CD8-positive, alpha-beta memory T cell (primary cell): Measurements from ENCODE around the gene ARID1B. TPM values are rescaled to one million over a fixed set of nuclear protein-coding genes. Genes with fewer than 3 reads are reported as not detected.
A peak's percentile ranks its signal among the peaks of the same experiment; 100 is the strongest.
"Not testable (repeated sequence)": the region's sequence is repeated elsewhere in the genome, so short reads cannot be mapped to it uniquely, and the experiment has no call there.

ENCODE experiments used
- CTCF ChIA-PET: fragments of 350-600 bp; sonication (Branson Sonifier 250); formaldehyde crosslinking; loops from one replicate; lab custom pipeline; 2021; ENCODE audit warnings: antibody characterized with exemption; lab: Charles Lee
- POLR2A ChIA-PET: fragments of 350-600 bp; sonication (Branson Sonifier 250); formaldehyde crosslinking; loops from one replicate; lab custom pipeline; 2021; ENCODE audit warnings: antibody characterized with exemption; lab: Charles Lee
- DNase-seq, 5 donors: peaks; one replicate each; pipeline versions ENCODE4 v3.0.0 to v3.0.0-alpha.2; 2020 to 2022; ENCODE audit warnings: mixed read lengths in 1 of 5
- H3K27ac ChIP-seq: one replicate; pipeline ENCODE4 v1.7.0; 2013; ENCODE audit warnings: low read depth, mild to moderate bottlenecking, low read length, moderate library complexity
- H3K27me3 ChIP-seq: 2 replicates; pipeline ENCODE4 v1.7.0; 2013; ENCODE audit warnings: low read length, mild to moderate bottlenecking; ENCODE audit not compliant: insufficient read depth, poor library complexity, severe bottlenecking
- H3K36me3 ChIP-seq: 2 replicates; pipeline ENCODE4 v1.7.0; 2013; ENCODE audit warnings: mild to moderate bottlenecking, low read length, moderate library complexity; ENCODE audit not compliant: insufficient read depth
- H3K4me1 ChIP-seq: 2 replicates; pipeline ENCODE4 v1.7.0; 2013; ENCODE audit warnings: mild to moderate bottlenecking, low read length, moderate library complexity; ENCODE audit not compliant: insufficient read depth
- H3K4me3 ChIP-seq: 2 replicates; pipeline ENCODE4 v1.7.0; 2013; ENCODE audit warnings: mild to moderate bottlenecking, low read length
- H3K9me3 ChIP-seq: 2 replicates; pipeline ENCODE4 v1.7.0; 2013; ENCODE audit warnings: mild to moderate bottlenecking, low read length
- H3K27ac Mint-ChIP-seq, 8 donors: one replicate each; pipeline ENCODE4 v1.8.0; 2020 to 2021; ENCODE audit warnings: mixed read lengths in 8 of 8, mild to moderate bottlenecking in 6 of 8, inconsistent platforms in 3 of 8, moderate library complexity in 3 of 8
- H3K27me3 Mint-ChIP-seq, 2 donors: one replicate each; pipeline ENCODE4 v1.8.0; 2020 to 2021; ENCODE audit warnings: mixed read lengths in 2 of 2, mild to moderate bottlenecking in 1 of 2, moderate library complexity in 1 of 2
- H3K36me3 Mint-ChIP-seq, 3 donors: one replicate each; pipeline ENCODE4 v1.8.0; 2020 to 2021; ENCODE audit warnings: mixed read lengths in 3 of 3, inconsistent platforms in 1 of 3, mild to moderate bottlenecking in 1 of 3
- H3K4me1 Mint-ChIP-seq, 3 donors: one replicate each; pipeline ENCODE4 v1.8.0; 2020 to 2021; ENCODE audit warnings: mixed read lengths in 3 of 3, inconsistent platforms in 1 of 3, mild to moderate bottlenecking in 1 of 3
- H3K4me3 Mint-ChIP-seq, 7 donors: one replicate each; pipeline ENCODE4 v1.8.0; 2020 to 2021; ENCODE audit warnings: mixed read lengths in 7 of 7, mild to moderate bottlenecking in 6 of 7, moderate library complexity in 4 of 7, inconsistent platforms in 2 of 7
- H3K9me3 Mint-ChIP-seq, 5 donors: one replicate each; pipeline ENCODE4 v1.8.0; 2020 to 2022; ENCODE audit warnings: mixed read lengths in 5 of 5, mild to moderate bottlenecking in 3 of 5, moderate library complexity in 2 of 5, inconsistent platforms in 1 of 5
- polyA plus RNA-seq: library from polyadenylated mRNA; unstranded; fragments of 300-500 nt; fragmentation: Illumina TruSeq; gene quantifications from one replicate; pipeline ENCODE4 v1.2.3, GENCODE V29; 2021
- total RNA-seq, 2 experiments: library from RNA; stranded (reverse); gene quantifications; one replicate each; pipeline ENCODE4 v1.2.3, GENCODE V29; 2021

ARID1B gene
- total and polyA plus RNA-seq, 3 experiments from 2014 or later: 19.1 to 57.9 (median 53.0) TPM

DNA sequence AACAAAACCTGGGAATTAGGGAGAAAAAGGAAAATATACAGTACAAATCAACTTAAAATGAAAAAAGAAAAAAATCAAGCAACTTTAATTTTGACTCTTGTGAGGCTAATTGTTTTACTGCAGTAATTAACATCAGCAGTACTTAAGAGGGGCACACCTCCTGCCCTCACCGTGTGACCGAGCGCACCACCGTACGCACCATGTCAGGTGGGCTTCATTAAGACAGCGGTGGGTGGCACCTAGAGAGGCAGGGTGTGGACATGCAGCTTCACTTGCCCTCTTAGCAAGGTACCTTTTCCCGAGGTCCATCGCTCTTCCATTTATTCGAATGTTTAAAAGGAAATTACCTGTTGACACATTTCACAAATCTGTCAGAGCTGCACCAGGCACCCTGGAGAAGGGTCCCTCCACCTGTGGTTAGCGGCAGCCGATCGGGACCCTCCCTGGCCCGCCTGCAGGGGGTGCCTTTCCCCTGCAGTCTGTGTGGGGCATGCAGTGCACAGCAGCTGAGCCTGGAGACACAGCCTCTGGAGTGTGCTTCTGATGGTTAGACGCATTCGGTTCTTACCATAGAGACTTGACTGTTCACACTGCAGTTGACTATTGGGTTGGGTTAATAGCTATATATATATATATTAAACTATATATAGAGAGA, 362.0 kb downstream of the ARID1B start:
- H3K36me3 Mint-ChIP-seq: peaks cover 5 to 57% (median 13%) of the 10 kb centered on the region in 3 donors
- H3K27me3 ChIP-seq: no peaks in the 10 kb centered on the region
- H3K4me1 Mint-ChIP-seq: peaks cover 11 to 29% (median 20%) of the 10 kb centered on the region in 3 donors
- peak overlapping the region in 2 of 8 donors; percentile 17 to 55 for H3K27ac Mint-ChIP-seq
- H3K9me3 ChIP-seq: no peaks in the 10 kb centered on the region
- H3K27ac ChIP-seq: no peak overlapping the region
- H3K4me1 ChIP-seq: no peaks in the 10 kb centered on the region
- ChIA-PET POLR2A (no interaction called here), CTCF (interaction anchor here (0.7 kb wide), 1 partner anchor 135 kb away, joined by 3 read pairs; no protein-coding TSS in a partner anchor)
- no peak overlapping the region for H3K4me3 ChIP-seq
- no peak overlapping the region for H3K4me3 Mint-ChIP-seq
- H3K27me3 Mint-ChIP-seq: peaks cover 0 to 3% of the 10 kb centered on the region in 2 donors
- no peaks in the 10 kb centered on the region for H3K9me3 Mint-ChIP-seq
- H3K36me3 ChIP-seq: peaks cover 3% of the 10 kb centered on the region
- no peak for DNase-seq

DNA sequence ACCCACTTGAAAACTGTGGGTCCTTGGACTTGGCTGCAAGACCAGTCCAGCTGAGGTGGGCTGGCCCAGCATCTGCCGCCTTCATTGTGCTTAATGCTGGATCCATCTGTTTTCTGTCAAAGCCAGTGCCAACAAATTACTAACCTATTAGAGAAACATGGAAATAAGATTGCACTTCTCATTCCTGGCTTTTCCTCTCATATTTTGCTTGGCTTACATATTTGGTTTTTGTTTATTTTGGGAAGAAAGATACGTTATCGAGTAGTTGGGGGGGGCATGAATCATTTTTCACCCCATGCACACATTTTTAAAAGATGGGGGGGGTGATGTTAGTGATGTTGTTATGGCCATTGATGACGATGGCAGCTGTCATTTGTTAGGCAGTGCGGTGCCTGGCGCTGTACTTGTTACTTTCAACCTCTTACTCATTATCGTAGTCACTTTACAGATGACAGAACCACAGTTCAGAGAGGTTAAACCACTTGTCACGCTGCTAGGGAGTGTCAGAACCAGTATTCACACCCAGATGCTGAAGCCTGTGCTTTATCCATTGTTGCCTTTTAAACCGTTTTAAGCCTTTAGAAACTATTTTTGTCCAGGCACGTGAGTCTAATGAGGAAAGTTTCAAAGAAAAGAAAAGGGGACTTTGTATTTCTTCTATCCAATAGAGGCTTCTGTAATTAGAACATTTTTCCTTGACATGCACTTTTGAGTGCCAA, 366.2 kb downstream of the ARID1B start:
- H3K4me3 ChIP-seq: no peak overlapping the region
- Mint-ChIP-seq H3K9me3 (no peaks in the 10 kb centered on the region), H3K4me1 (peaks cover 40 to 62% (median 51%) of the 10 kb centered on the region in 3 donors), H3K36me3 (peaks cover 5 to 53% (median 13%) of the 10 kb centered on the region in 3 donors), H3K27ac (peak overlapping the region in 7 of 8 donors; percentile 55 to 91 (median 83)), H3K4me3 (peak overlapping the region in 2 of 7 donors; percentile 28 to 39), H3K27me3 (no peaks in the 10 kb centered on the region)
- no peaks in the 10 kb centered on the region for H3K9me3 ChIP-seq
- no peak overlapping the region for H3K27ac ChIP-seq
- DNase-seq: peak in 4 of 5 donors; percentile 12 to 65 (median 51)
- no peaks in the 10 kb centered on the region for H3K36me3 ChIP-seq
- peaks cover 9% of the 10 kb centered on the region for H3K4me1 ChIP-seq
- CTCF ChIA-PET: no interaction called here
- no peaks in the 10 kb centered on the region for H3K27me3 ChIP-seq
- POLR2A ChIA-PET: no interaction called here

DNA sequence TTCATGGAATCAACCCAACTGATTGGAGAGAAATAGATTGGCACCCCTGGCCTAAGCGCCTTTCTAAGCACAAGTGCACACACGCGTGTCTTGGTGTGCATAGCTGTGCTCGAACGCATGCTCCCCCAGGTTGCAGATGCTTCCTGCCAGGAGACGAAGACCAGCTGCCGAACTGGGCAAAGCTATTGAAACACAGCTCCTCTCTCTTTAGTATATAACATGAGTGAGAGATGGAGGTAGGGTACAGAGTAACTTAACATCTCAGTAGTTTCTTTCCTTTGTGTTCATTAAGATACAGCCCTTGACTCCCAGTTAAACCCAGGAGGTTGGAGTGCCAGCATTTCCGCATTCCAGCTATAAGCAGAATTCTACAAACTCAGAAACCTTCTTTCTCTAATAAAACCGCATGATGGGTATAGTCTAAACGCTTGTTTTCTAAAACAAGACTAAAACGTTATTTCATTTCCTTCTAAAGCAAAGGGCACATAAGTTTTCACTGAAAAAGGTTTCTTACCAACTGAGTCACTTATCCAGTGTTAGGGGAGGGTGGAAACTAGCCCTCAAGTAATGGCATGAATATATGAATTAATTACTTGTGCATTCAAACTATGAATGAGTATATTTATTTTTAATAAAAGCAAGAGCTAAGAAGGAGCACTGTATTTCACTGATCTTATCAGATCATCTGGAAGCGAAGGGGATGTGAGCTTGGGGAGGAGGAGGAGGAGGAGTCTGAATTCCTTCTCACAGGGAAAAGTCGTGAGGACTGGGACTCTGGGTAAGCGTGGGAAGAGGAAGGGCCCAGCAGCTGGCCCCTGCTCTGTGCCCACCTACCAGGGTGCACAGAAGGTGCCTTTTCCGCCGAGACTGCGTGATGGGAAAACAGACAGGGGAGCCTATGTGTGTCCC, 367.0 kb downstream of the ARID1B start:
- Mint-ChIP-seq H3K27me3 (no peaks in the 10 kb centered on the region), H3K9me3 (no peaks in the 10 kb centered on the region), H3K27ac (peak overlapping the region in 6 of 8 donors; percentile 36 to 91 (median 78)), H3K36me3 (peaks cover 5 to 58% (median 16%) of the 10 kb centered on the region in 3 donors), H3K4me1 (peaks cover 40 to 62% (median 51%) of the 10 kb centered on the region in 3 donors), H3K4me3 (peak overlapping the region in 1 of 7 donors; percentile 28)
- Histone ChIP-seq H3K9me3 (no peaks in the 10 kb centered on the region), H3K4me3 (no peak overlapping the region), H3K4me1 (peaks cover 9% of the 10 kb centered on the region), H3K36me3 (no peaks in the 10 kb centered on the region), H3K27me3 (no peaks in the 10 kb centered on the region), H3K27ac (no peak overlapping the region)
- ChIA-PET POLR2A (no interaction called here), CTCF (no interaction called here)
- no peak for DNase-seq

DNA sequence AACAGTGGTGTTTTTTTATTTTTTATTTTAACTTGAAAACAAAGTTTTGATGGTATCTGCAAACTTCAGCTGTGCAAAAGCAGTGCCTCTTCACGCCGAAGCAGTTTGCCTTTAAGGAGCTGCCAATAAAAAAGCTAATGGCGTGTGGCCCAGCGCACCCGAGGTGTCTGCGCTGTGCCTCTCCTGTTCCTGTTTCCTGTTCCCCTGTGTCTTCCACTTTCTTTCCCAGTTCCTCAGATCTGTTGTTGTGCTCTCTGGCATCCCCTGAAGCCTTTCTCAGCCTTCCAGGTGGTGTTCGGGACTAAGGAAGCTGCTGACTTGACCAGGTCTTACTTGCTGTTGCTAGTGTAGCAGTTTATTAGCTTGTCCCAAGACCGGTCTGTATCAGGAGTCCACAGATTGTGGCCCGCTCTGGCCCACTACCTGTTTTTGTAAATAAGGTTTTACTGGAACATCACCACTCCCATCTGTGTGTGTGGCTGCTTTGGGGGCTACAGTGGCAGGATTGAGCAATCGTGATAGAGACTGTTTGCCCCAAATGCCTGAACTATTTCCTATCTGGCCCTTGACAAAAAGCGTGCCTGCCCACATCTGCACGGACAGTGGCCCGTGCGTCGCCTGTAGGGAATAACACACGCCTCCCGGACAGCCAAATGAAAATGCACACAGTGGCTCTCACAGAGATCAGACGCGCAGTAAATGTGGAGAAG, 367.8 kb downstream of the ARID1B start:
- Mint-ChIP-seq H3K36me3 (peaks cover 5 to 61% (median 20%) of the 10 kb centered on the region in 3 donors), H3K9me3 (no peaks in the 10 kb centered on the region), H3K4me1 (peaks cover 40 to 62% (median 51%) of the 10 kb centered on the region in 3 donors), H3K4me3 (no peak overlapping the region), H3K27me3 (no peaks in the 10 kb centered on the region), H3K27ac (peak overlapping the region in 4 of 8 donors; percentile 54 to 76 (median 70))
- CTCF ChIA-PET: no interaction called here
- POLR2A ChIA-PET: no interaction called here
- Histone ChIP-seq H3K4me3 (no peak overlapping the region), H3K27ac (no peak overlapping the region), H3K9me3 (no peaks in the 10 kb centered on the region), H3K4me1 (peaks cover 9% of the 10 kb centered on the region), H3K27me3 (no peaks in the 10 kb centered on the region), H3K36me3 (peaks cover 5% of the 10 kb centered on the region)
- no peak for DNase-seq

DNA sequence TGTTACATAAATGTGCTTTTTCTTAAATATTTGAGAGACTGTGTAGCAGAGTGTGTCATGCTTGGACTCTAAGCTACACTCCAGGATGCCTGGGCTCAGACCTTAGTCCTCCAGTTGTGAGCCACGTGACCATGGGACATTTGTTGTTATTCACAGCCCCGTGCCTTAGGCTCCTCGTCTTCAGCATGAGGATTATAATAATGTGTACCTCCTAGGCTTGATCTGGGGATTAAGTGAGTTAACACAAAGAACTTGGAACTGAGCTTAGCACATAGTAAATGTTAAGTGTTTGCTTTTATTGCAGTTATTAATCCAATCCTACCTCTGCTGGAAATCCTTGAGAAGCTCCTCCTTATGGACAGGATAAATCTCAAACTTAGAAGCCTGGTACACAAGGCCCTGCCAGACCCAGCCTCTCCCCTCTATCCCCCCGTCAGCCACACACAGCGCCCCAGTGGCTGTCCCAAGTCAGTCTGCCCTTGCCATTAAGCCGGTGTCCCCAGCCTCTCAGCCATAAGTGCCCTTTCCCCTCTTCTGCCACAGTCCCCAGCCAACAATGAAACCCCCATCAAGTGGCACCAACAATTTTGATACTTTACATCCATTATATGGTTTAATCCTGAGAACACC, 368.6 kb downstream of the ARID1B start:
- ChIA-PET POLR2A (no interaction called here), CTCF (no interaction called here)
- no peak for DNase-seq
- Mint-ChIP-seq H3K27me3 (no peaks in the 10 kb centered on the region), H3K27ac (peak overlapping the region in 7 of 8 donors; percentile 1 to 83 (median 47)), H3K36me3 (peaks cover 3 to 62% (median 19%) of the 10 kb centered on the region in 3 donors), H3K9me3 (no peaks in the 10 kb centered on the region), H3K4me1 (peaks cover 40 to 60% (median 51%) of the 10 kb centered on the region in 3 donors), H3K4me3 (peak overlapping the region in 4 of 7 donors; percentile 15 to 51 (median 42))
- Histone ChIP-seq H3K36me3 (peaks cover 9% of the 10 kb centered on the region), H3K27ac (no peak overlapping the region), H3K4me1 (peaks cover 9% of the 10 kb centered on the region), H3K9me3 (no peaks in the 10 kb centered on the region), H3K27me3 (no peaks in the 10 kb centered on the region), H3K4me3 (no peak overlapping the region)

DNA sequence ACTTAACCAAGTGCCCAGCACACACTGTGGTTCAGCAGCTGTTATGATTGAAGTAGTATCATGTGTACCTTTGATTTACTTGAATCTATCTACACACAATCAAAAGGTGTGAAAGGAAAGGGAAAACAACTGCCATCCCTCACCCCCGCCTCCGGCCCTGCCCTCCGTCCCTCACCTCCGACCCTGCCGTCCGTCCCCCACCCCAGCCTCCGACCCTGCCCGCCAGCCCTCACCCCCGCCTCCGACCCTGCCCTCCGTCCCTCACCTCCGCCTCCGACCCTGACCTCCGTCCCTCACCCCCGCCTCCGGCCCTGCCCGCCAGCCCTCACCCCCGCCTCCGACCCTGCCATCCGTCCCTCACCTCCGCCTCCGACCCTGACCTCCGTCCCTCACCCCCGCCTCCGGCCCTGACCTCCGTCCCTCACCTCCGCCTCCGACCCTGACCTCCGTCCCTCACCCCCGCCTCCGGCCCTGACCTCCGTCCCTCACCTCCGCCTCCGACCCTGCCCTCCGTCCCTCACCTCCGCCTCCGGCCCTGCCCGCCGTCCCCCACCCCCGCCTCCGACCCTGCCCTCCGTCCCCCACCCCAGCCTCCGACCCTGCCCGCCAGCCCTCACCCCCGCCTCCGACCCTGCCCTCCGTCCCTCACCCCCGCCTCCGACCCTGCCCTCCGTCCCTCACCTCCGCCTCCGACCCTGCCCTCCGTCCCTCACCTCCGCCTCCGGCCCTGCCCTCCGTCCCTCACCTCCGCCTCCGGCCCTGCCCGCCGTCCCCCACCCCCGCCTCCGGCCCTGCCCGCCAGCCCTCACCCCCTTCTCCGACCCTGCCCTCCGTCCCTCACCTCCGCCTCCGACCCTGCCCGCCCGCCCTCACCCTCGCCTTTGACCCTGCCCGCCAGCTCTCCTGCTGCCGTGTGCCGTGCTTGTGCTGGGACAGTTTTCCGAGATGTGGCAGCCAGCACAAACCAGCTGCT, 370.2 kb downstream of the ARID1B start:
- H3K9me3 Mint-ChIP-seq, H3K27me3 Mint-ChIP-seq, H3K27ac ChIP-seq, H3K27me3 ChIP-seq, POLR2A ChIA-PET, H3K4me1 ChIP-seq, H3K4me3 ChIP-seq, CTCF ChIA-PET, H3K9me3 ChIP-seq, H3K36me3 ChIP-seq: not testable (repeated sequence)
- peak in 2 of 5 donors; percentile 6 to 32 for DNase-seq
- peak overlapping the region in 6 of 7 donors; percentile 23 to 60 (median 45) for H3K4me3 Mint-ChIP-seq
- peaks cover 0 to 60% (median 26%) of the 10 kb centered on the region in 3 donors for H3K36me3 Mint-ChIP-seq
- H3K4me1 Mint-ChIP-seq: peaks cover 44 to 59% (median 57%) of the 10 kb centered on the region in 3 donors
- peak overlapping the region; percentile 25 to 88 (median 77) for H3K27ac Mint-ChIP-seq
